ENCODE data around the gene TAOK1. TPM values are rescaled to one million over a fixed set of nuclear protein-coding genes. Genes with fewer than 3 reads are reported as not detected.
A peak's percentile ranks its signal among the peaks of the same experiment; 100 is the strongest.

The TAOK1 gene
- total RNA-seq, 1 experiment from 2014 or later, result 56.3 TPM

GRCh38 chr17:29595107-29595942, 205.2 kb downstream of the TAOK1 start:
- peaks cover 47% of the 10 kb centered on the region for H3K79me2 ChIP-seq (ENCODE audit: insufficient read depth, low read length)
- ChIA-PET POLR2A (no interaction called here), RAD21 (ENCODE audit: low non-redundant PET in 1 of 2, low total read pairs in 2 of 2, uncharacterized antibody in 2 of 2, unreplicated experiment in 2 of 2) (no interaction called here), CTCF (no interaction called here)
- peak overlapping the region; percentile 82 for H3K4me2 ChIP-seq (ENCODE audit: low read length)
- no peaks in the 10 kb centered on the region for H3K36me3 ChIP-seq (ENCODE audit: control insufficient read depth in 1 of 2, insufficient read depth in 2 of 2, low read length in 2 of 2)
- intact Hi-C loops (cut with micrococcal nuclease), result loop anchor here (10.0 kb wide), 1 partner anchor 451 kb away; no protein-coding TSS in a partner anchor
- H3K9me3 ChIP-seq (ENCODE audit: control insufficient read depth in 1 of 2, insufficient read depth in 1 of 2, low read depth in 1 of 2, low read length in 2 of 2), result no peaks in the 10 kb centered on the region
- no peaks in the 10 kb centered on the region for H3K9me2 ChIP-seq (ENCODE audit: insufficient read depth)
- TF ChIP-seq CBX3 (IDR thresholded peaks at IDR 0.05; ENCODE audit: low read depth) (no peak), CEBPB (IDR thresholded peaks at IDR 0.05; ENCODE audit: low read depth) (no peak), SRF (IDR thresholded peaks at IDR 0.05; ENCODE audit: low read depth) (no peak), ZNF274 (IDR thresholded peaks at IDR 0.05; ENCODE audit: low read depth, low read length) (no peak), ATF3 (IDR thresholded peaks at IDR 0.05) (no peak), EZH2 (IDR thresholded peaks at IDR 0.05) (no peak)
- H3K4me1 ChIP-seq (ENCODE audit: control insufficient read depth in 1 of 2, insufficient read depth in 2 of 2, low read length in 2 of 2), result peaks cover 28 to 50% of the 10 kb centered on the region in 2 experiments
- H3K4me3 ChIP-seq (replicated peaks in 1 of 2; ENCODE audit: low read depth in 1 of 2, low read length in 2 of 2), result peak overlapping the region in 1 of 2 experiments; percentile 68; a peak in 1 of 4 replicates
- no peak overlapping the region for H3K27ac ChIP-seq (ENCODE audit: low read depth, low read length)
- BruUV-seq (replicated peaks), result no TSS peak
- H3K27me3 ChIP-seq (ENCODE audit: insufficient read depth, low read length), result no peaks in the 10 kb centered on the region
- H3K9ac ChIP-seq (ENCODE audit: low read length), result no peak overlapping the region
- no peak for ATAC-seq
- no peak overlapping the region for H2AFZ ChIP-seq (ENCODE audit: low read depth, low read length, poor library complexity, severe bottlenecking)
- no peaks in the 10 kb centered on the region for H4K20me1 ChIP-seq (ENCODE audit: insufficient read depth)
- no peak for DNase-seq (ENCODE audit: low read depth, low spot score)

- peaks cover 52% of the 10 kb centered on the region for H3K79me2 ChIP-seq (ENCODE audit: insufficient read depth, low read length)
- H3K4me1 ChIP-seq (ENCODE audit: control insufficient read depth in 1 of 2, insufficient read depth in 2 of 2, low read length in 2 of 2), result peaks cover 24 to 41% of the 10 kb centered on the region in 2 experiments
- H4K20me1 ChIP-seq (ENCODE audit: insufficient read depth), result no peaks in the 10 kb centered on the region
- no peak overlapping the region for H2AFZ ChIP-seq (ENCODE audit: low read depth, low read length, poor library complexity, severe bottlenecking)
- no peaks in the 10 kb centered on the region for H3K36me3 ChIP-seq (ENCODE audit: control insufficient read depth in 1 of 2, insufficient read depth in 2 of 2, low read length in 2 of 2)
- ChIA-PET CTCF (no interaction called here), POLR2A (no interaction called here), RAD21 (ENCODE audit: low non-redundant PET in 1 of 2, low total read pairs in 2 of 2, uncharacterized antibody in 2 of 2, unreplicated experiment in 2 of 2) (no interaction called here)
- no peak overlapping the region for H3K4me3 ChIP-seq (replicated peaks in 1 of 2; ENCODE audit: low read depth in 1 of 2, low read length in 2 of 2)
- no peaks in the 10 kb centered on the region for H3K27me3 ChIP-seq (ENCODE audit: insufficient read depth, low read length)
- H3K27ac ChIP-seq (ENCODE audit: low read depth, low read length), result no peak overlapping the region
- H3K9me2 ChIP-seq (ENCODE audit: insufficient read depth), result no peaks in the 10 kb centered on the region
- no peak for DNase-seq (ENCODE audit: low read depth, low spot score)
- no peak for ATAC-seq
- BruUV-seq (replicated peaks), result no TSS peak
- H3K9me3 ChIP-seq (ENCODE audit: control insufficient read depth in 1 of 2, insufficient read depth in 1 of 2, low read depth in 1 of 2, low read length in 2 of 2), result no peaks in the 10 kb centered on the region
- no peak overlapping the region for H3K9ac ChIP-seq (ENCODE audit: low read length)
- intact Hi-C loops (cut with micrococcal nuclease), result loop anchor here (10.0 kb wide), 1 partner anchor 451 kb away; no protein-coding TSS in a partner anchor
- no peak overlapping the region for H3K4me2 ChIP-seq (ENCODE audit: low read length)
- no peak for TF ChIP-seq ZBTB33 (IDR thresholded peaks at IDR 0.05; ENCODE audit: extremely low read depth, insufficient replicate concordance, low read length)
- no peak for TF ChIP-seq ELF1 (IDR thresholded peaks at IDR 0.05; ENCODE audit: borderline replicate concordance, low read depth)
- TF ChIP-seq RAD21 (IDR thresholded peaks at IDR 0.05; ENCODE audit: low read depth), result no peak
- no peak for TF ChIP-seq EZH2phosphoT487 (IDR thresholded peaks at IDR 0.05; ENCODE audit: borderline replicate concordance)
- TF ChIP-seq POLR2A (IDR thresholded peaks at IDR 0.05; ENCODE audit: borderline replicate concordance, extremely low read depth, insufficient read depth, insufficient read length), result no peak
- no peak for TF ChIP-seq JUND (IDR thresholded peaks at IDR 0.05)
- TF ChIP-seq SRF (IDR thresholded peaks at IDR 0.05; ENCODE audit: low read depth), result no peak
- TF ChIP-seq CEBPB (IDR thresholded peaks at IDR 0.05; ENCODE audit: low read depth), result no peak
- TF ChIP-seq FOSL1 (IDR thresholded peaks at IDR 0.05; ENCODE audit: low read depth), result no peak
- TF ChIP-seq EGR1 (IDR thresholded peaks at IDR 0.05; ENCODE audit: low read depth), result no peak
- TF ChIP-seq TCF7L2 (IDR thresholded peaks at IDR 0.05; ENCODE audit: borderline replicate concordance, extremely low read depth, insufficient read depth, insufficient read length), result no peak
These were observed 206.0 kb downstream of the TAOK1 start for GRCh38 chr17:29595943-29596774.

All from HCT116 (cell line).